Esophagus squamous epithelium (tissue), 5 donors: ENCODE data around the gene SLC7A6. TPM values are rescaled to one million over a fixed set of nuclear protein-coding genes. Genes with fewer than 3 reads are reported as not detected.

Source experiments
- DNase-seq: peaks from one replicate; lab custom pipeline; 2025; lab: John Stamatoyannopoulos, UW
- H3K27ac ChIP-seq, 4 donors: fragments of 200-600 bp; sonication (generic); one replicate each; pipeline ENCODE4 v1.5.1; 2016 to 2019; ENCODE audit warnings: mild to moderate bottlenecking in 1 of 4
- H3K27me3 ChIP-seq, 4 donors: fragments of 200-600 bp; sonication (generic); 1 replicate in 3 of 4; 2 replicates in 1 of 4; pipeline versions ENCODE4 v1.5.1 to v1.6.0; 2017 to 2021; ENCODE audit warnings: antibody characterized with exemption in 1 of 4
- H3K36me3 ChIP-seq, 3 donors: fragments of 200-600 bp; sonication (generic); one replicate each; pipeline ENCODE4 v1.5.1; 2016 to 2019
- H3K4me1 ChIP-seq, 3 donors: fragments of 200-600 bp; sonication (generic); one replicate each; pipeline ENCODE4 v1.5.1; 2017 to 2019
- H3K4me3 ChIP-seq, 4 donors: fragments of 200-600 bp; sonication (generic); 1 replicate in 3 of 4; 2 replicates in 1 of 4; pipeline ENCODE4 v1.5.1; 2016 to 2019; ENCODE audit warnings: mild to moderate bottlenecking in 2 of 4, moderate library complexity in 1 of 4
- H3K9me3 ChIP-seq, 3 donors: fragments of 200-600 bp; sonication (generic); one replicate each; pipeline ENCODE4 v1.5.1; 2016 to 2019
- POLR2A ChIP-seq, 4 donors: fragments of 450-650 bp; IDR thresholded peaks; one replicate each; pipeline ENCODE4 v1.6.1; 2017; ENCODE audit warnings: antibody characterized with exemption in 4 of 4, mild to moderate bottlenecking in 4 of 4, moderate library complexity in 3 of 4
- WGBS, 2 donors: methylation state at CpG; one replicate each; pipeline ENCODE4 v1.1.5; 2018; 5-methylcytosine and 5-hydroxymethylcytosine counted together
- intact Hi-C: fragments of 100-400 bp; cut with DNase I; formaldehyde crosslinking; loops from one replicate; pipeline ENCODE4 v1.15.0; 2022
- total RNA-seq, 4 donors: library from RNA; depleted of rRNA; stranded (reverse); fragments of >200 nt; gene quantifications; one replicate each; pipeline ENCODE4 v1.1.0, GENCODE V29; 2016
- TF ChIP-seq, protein P1 (sequence below), 6 experiments: fragments of 450-650 bp in 4 of 6; fragments of 200-600 bp in 2 of 6; sonication (generic) in 2 of 6; IDR thresholded peaks; one replicate each; pipeline ENCODE4 v1.5.1; 2016 to 2019; ENCODE audit warnings: antibody characterized with exemption in 6 of 6, mild to moderate bottlenecking in 4 of 6, moderate library complexity in 4 of 6
- donor health status: DM: yes; HTN: yes; CAD: no.

The SLC7A6 gene
- total RNA-seq, 4 donors from 2014 or later: 5.7 to 28.2 (median 7.9) TPM

- intact Hi-C loops: no loop called here
Measured at GRCh38 chr16:68246666-68247065, 17.7 kb upstream of the SLC7A6 start.

DNA sequence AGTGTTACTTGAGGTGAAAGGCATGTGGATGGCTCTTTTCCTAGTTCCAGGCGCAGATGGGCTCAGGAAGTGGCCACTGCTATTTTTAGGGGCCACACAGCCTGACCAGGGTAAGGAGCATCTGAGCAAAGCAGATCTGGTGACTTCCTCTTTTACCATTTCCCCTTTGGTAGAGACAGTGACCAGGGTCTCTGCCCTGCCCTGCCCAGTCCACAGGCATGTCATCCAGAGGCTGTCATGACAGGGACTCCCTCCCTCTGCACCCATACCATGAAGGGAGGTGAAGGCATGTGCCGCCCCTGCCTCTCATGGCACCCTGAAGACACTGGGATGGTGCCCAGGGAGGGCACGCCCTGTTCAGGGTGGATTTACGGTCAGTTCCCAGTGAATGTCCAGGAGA, 16.9 kb upstream of the SLC7A6 start:
- no peaks in the 10 kb centered on the region for H3K27me3 ChIP-seq
- intact Hi-C loops: no loop called here
- H3K36me3 ChIP-seq: peaks cover 0 to 37% (median 6%) of the 10 kb centered on the region in 3 donors
- peak overlapping the region in 1 of 4 donors; percentile 15 for H3K4me3 ChIP-seq
- no peak for DNase-seq
- peaks cover 8 to 39% (median 27%) of the 10 kb centered on the region in 3 donors for H3K4me1 ChIP-seq
- peak overlapping the region in 2 of 4 donors; percentile 25 to 42 for H3K27ac ChIP-seq
- TF ChIP-seq, protein P1, sequence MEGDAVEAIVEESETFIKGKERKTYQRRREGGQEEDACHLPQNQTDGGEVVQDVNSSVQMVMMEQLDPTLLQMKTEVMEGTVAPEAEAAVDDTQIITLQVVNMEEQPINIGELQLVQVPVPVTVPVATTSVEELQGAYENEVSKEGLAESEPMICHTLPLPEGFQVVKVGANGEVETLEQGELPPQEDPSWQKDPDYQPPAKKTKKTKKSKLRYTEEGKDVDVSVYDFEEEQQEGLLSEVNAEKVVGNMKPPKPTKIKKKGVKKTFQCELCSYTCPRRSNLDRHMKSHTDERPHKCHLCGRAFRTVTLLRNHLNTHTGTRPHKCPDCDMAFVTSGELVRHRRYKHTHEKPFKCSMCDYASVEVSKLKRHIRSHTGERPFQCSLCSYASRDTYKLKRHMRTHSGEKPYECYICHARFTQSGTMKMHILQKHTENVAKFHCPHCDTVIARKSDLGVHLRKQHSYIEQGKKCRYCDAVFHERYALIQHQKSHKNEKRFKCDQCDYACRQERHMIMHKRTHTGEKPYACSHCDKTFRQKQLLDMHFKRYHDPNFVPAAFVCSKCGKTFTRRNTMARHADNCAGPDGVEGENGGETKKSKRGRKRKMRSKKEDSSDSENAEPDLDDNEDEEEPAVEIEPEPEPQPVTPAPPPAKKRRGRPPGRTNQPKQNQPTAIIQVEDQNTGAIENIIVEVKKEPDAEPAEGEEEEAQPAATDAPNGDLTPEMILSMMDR (IDR thresholded peaks at IDR 0.05): no peak
- TF ChIP-seq POLR2A (IDR thresholded peaks at IDR 0.05): no peak
- 82% methylated on average over 2 of the region's 4 CpGs; no CpG with 5 or more reads in 1 of the 2 donors for WGBS, 2 donors
- no peaks in the 10 kb centered on the region for H3K9me3 ChIP-seq

More at GRCh38 chr16:68246666-68247065, 17.7 kb upstream of the SLC7A6 start:
- TF ChIP-seq POLR2A (IDR thresholded peaks at IDR 0.05): no peak
- TF ChIP-seq, protein P1 (IDR thresholded peaks at IDR 0.05): no peak
- 76 to 78% methylated on average over 4 of the region's 5 CpGs for WGBS, 2 donors
- no peak for DNase-seq
- no peaks in the 10 kb centered on the region for H3K9me3 ChIP-seq
- peaks cover 8 to 39% (median 27%) of the 10 kb centered on the region in 3 donors for H3K4me1 ChIP-seq
- peak overlapping the region in 1 of 4 donors; percentile 88 for H3K4me3 ChIP-seq
- no peaks in the 10 kb centered on the region for H3K27me3 ChIP-seq
- peak overlapping the region in 2 of 4 donors; percentile 5 to 74 for H3K27ac ChIP-seq
- H3K36me3 ChIP-seq: peaks cover 0 to 29% (median 6%) of the 10 kb centered on the region in 3 donors

DNA sequence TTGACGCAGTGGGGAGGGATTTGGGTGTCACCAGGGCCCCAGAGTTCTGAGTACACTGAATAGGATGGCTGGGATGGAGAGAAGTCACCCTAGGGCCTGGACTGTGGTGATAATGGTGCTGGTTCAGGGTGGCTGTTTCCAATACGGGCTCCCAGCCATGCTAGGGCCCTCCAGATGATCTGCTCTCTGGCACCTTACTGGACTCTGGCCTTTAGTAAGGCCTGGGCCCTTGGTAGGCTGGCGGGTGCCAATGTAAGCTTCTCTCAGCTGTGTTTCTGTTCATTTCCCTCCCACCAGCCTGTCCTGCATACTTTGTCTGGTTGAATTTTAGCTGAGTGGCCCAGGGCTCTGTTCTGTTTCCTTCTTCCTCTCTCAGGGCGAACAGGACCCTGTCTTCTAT, 16.4 kb upstream of the SLC7A6 start:
- WGBS, 2 donors: 82 to 93% methylated on average over 4 of the region's 4 CpGs
- DNase-seq: no peak
- Histone ChIP-seq H3K4me1 (peaks cover 8 to 39% (median 27%) of the 10 kb centered on the region in 3 donors), H3K27ac (peak overlapping the region in 2 of 4 donors; percentile 27 to 42), H3K27me3 (no peaks in the 10 kb centered on the region), H3K9me3 (no peaks in the 10 kb centered on the region), H3K4me3 (peak overlapping the region in 1 of 4 donors; percentile 15), H3K36me3 (peaks cover 0 to 42% (median 6%) of the 10 kb centered on the region in 3 donors)
- intact Hi-C loops: no loop called here
- no peak for TF ChIP-seq POLR2A (IDR thresholded peaks at IDR 0.05)
- TF ChIP-seq, protein P1 (IDR thresholded peaks at IDR 0.05): no peak

- intact Hi-C loops: no loop called here
- Histone ChIP-seq H3K4me3 (no peak overlapping the region), H3K9me3 (no peaks in the 10 kb centered on the region), H3K36me3 (peaks cover 0 to 56% (median 6%) of the 10 kb centered on the region in 3 donors), H3K27ac (no peak overlapping the region), H3K4me1 (peaks cover 8 to 35% (median 23%) of the 10 kb centered on the region in 3 donors), H3K27me3 (no peaks in the 10 kb centered on the region)
- WGBS, 2 donors: 80 to 91% methylated on average over 4 of the region's 4 CpGs
- no peak for TF ChIP-seq POLR2A (IDR thresholded peaks at IDR 0.05)
- TF ChIP-seq, protein P1 (IDR thresholded peaks at IDR 0.05): no peak
- DNase-seq: no peak
Measured at GRCh38 chr16:68249371-68249770, 15.0 kb upstream of the SLC7A6 start.

- Histone ChIP-seq H3K27ac (no peak overlapping the region), H3K9me3 (no peaks in the 10 kb centered on the region), H3K4me3 (no peak overlapping the region), H3K36me3 (peaks cover 0 to 72% (median 13%) of the 10 kb centered on the region in 3 donors), H3K4me1 (peaks cover 4 to 22% (median 17%) of the 10 kb centered on the region in 3 donors), H3K27me3 (no peaks in the 10 kb centered on the region)
- TF ChIP-seq, protein P1 (IDR thresholded peaks at IDR 0.05): no peak
- TF ChIP-seq POLR2A (IDR thresholded peaks at IDR 0.05): no peak
- 86 to 88% methylated on average over 5 to 6 of the region's 6 CpGs for WGBS, 2 donors
- DNase-seq: no peak
- intact Hi-C loops: loop anchor here (10.0 kb wide), 1 partner anchor 64 kb away; the partner anchor contains the start of genes PRMT7 and SLC7A6OS
Measured at GRCh38 chr16:68250951-68251350, 13.4 kb upstream of the SLC7A6 start.
